ENCODE data around the gene OR2C1. TPM values are rescaled to one million over a fixed set of nuclear protein-coding genes. Genes with fewer than 3 reads are reported as not detected.

Gene OR2C1
- total RNA-seq, 1 experiment from 2014 or later: not detected

DNA sequence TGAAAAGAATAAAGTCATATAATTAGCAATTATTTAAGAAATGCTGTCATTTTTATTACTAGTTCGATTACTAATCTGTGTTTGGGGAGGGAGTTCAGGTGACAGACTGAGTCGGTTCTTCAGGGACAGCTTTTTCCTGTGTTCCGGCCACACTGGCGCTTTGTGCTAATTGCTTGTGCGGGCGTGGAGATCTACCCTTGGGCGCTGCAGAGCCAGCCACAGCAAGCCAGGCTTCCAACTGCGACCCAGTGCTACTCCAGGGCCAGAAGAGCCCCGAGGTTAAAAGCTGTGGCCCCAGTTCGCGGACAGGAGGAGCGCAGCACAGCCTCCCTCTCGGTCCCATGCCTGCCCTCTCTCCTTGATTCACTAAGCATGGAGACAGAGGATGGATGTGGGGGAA, 6.5 kb upstream of the OR2C1 start:
- no peaks in the 10 kb centered on the region for H3K36me3 Mint-ChIP-seq (ENCODE audit: insufficient read depth in 1 of 3, low read depth in 3 of 3)
- DNase-seq: no peak
- no peak overlapping the region for H3K4me2 ChIP-seq (ENCODE audit: insufficient read depth, insufficient read length, low read length)
- no peaks in the 10 kb centered on the region for H3K23me2 ChIP-seq (ENCODE audit: insufficient read length, low read depth, low read length, poor library complexity, severe bottlenecking)
- H4K5ac ChIP-seq (ENCODE audit: insufficient read length, low read depth, low read length): no peak overlapping the region
- no peak overlapping the region for H4K91ac ChIP-seq (ENCODE audit: insufficient read length, low read depth, low read length)
- no peak overlapping the region for H2BK20ac ChIP-seq (ENCODE audit: low read depth, low read length, poor library complexity, severe bottlenecking)
- TF ChIP-seq, protein P1, sequence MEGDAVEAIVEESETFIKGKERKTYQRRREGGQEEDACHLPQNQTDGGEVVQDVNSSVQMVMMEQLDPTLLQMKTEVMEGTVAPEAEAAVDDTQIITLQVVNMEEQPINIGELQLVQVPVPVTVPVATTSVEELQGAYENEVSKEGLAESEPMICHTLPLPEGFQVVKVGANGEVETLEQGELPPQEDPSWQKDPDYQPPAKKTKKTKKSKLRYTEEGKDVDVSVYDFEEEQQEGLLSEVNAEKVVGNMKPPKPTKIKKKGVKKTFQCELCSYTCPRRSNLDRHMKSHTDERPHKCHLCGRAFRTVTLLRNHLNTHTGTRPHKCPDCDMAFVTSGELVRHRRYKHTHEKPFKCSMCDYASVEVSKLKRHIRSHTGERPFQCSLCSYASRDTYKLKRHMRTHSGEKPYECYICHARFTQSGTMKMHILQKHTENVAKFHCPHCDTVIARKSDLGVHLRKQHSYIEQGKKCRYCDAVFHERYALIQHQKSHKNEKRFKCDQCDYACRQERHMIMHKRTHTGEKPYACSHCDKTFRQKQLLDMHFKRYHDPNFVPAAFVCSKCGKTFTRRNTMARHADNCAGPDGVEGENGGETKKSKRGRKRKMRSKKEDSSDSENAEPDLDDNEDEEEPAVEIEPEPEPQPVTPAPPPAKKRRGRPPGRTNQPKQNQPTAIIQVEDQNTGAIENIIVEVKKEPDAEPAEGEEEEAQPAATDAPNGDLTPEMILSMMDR (conservative IDR thresholded peaks at IDR 0.05): no peak
- H2AK5ac ChIP-seq (ENCODE audit: insufficient read length, low read length): no peak overlapping the region
- H2BK120ac ChIP-seq (ENCODE audit: low read depth, low read length, poor library complexity, severe bottlenecking): no peak overlapping the region
- no peak overlapping the region for H2BK12ac ChIP-seq (ENCODE audit: insufficient read length, low read depth, low read length)
- WGBS (ENCODE audit: extremely low coverage, insufficient read length, low lambda C conversion rate): no CpG with 5 or more reads among the region's 13 CpGs
- H3K56ac ChIP-seq (ENCODE audit: insufficient read length, low read depth, low read length): no peak overlapping the region
- H4K8ac ChIP-seq (replicated peaks; ENCODE audit: insufficient read length, low read depth, low read length): no peak overlapping the region
- H3K27ac ChIP-seq (ENCODE audit: insufficient read length, low read depth, low read length): no peak overlapping the region
- no peak overlapping the region for H3K4ac ChIP-seq (ENCODE audit: low read depth, low read length)
- no peak overlapping the region for H2BK5ac ChIP-seq (ENCODE audit: insufficient read length, low read length)
- no peak overlapping the region for H3K27ac Mint-ChIP-seq
- no peaks in the 10 kb centered on the region for H3K4me1 Mint-ChIP-seq
- no peak overlapping the region for H3K9ac ChIP-seq (ENCODE audit: extremely low read depth, insufficient read length, low read length)
- no peaks in the 10 kb centered on the region for H3K27me3 ChIP-seq (ENCODE audit: insufficient read depth, low read length)
- H3K79me1 ChIP-seq (ENCODE audit: insufficient read depth, low read depth, low read length, poor library complexity, severe bottlenecking): no peaks in the 10 kb centered on the region
- H3K18ac ChIP-seq (ENCODE audit: insufficient read length, low read depth, low read length): no peak overlapping the region
- no peaks in the 10 kb centered on the region for H3K4me1 ChIP-seq (ENCODE audit: insufficient read depth, low read length)
- no peak overlapping the region for H3K4me3 Mint-ChIP-seq
- H2AFZ ChIP-seq (ENCODE audit: low read length): no peak overlapping the region
- peaks cover 14% of the 10 kb centered on the region for H3K27me3 Mint-ChIP-seq (ENCODE audit: low read depth)
- no peak overlapping the region for H2BK15ac ChIP-seq (ENCODE audit: low read depth, low read length)
- no peaks in the 10 kb centered on the region for H4K20me1 ChIP-seq (ENCODE audit: control insufficient read depth, insufficient read depth, insufficient read length)
- H3K79me2 ChIP-seq (ENCODE audit: insufficient read depth, low read length): no peaks in the 10 kb centered on the region
- peaks cover 11% of the 10 kb centered on the region for H3K9me3 ChIP-seq (ENCODE audit: control insufficient read depth, low read depth, low read length)
- no peak overlapping the region for H3K23ac ChIP-seq (ENCODE audit: insufficient read length, low read depth, low read length)
- H3K9me3 Mint-ChIP-seq: peaks cover 58 to 71% of the 10 kb centered on the region in 2 experiments
- no peak overlapping the region for H3K14ac ChIP-seq (ENCODE audit: insufficient read depth, low read length)
- H3T11ph ChIP-seq (ENCODE audit: low read length): no peak overlapping the region

All from H9 (cell line).